HG03175 (cell line): ENCODE data around the gene CISD3.

Experiments used
- ATAC-seq: cut with Tn5 transposase; IDR thresholded peaks from one replicate; pipeline ENCODE4 v1.9.1; 2021; ENCODE audit warnings: mild to moderate bottlenecking, moderate library complexity; ENCODE audit not compliant: unreplicated experiment

Gene CISD3

GRCh38 chr17:38727736-38728135 is 2.4 kb upstream of the CISD3 start:
- ATAC-seq: no peak

GRCh38 chr17:38728290-38728831 is 1.8 kb upstream of the CISD3 start:
- ATAC-seq: no peak

- no peak for ATAC-seq
Observed at GRCh38 chr17:38729368-38729885, 714 bp upstream of the CISD3 start.

- no peak for ATAC-seq
Observed at GRCh38 chr17:38730526-38731379, 612 bp downstream of the CISD3 start.

GRCh38 chr17:38731526-38732294 is 1.6 kb downstream of the CISD3 start:
- ATAC-seq: no peak

- no peak for ATAC-seq
Observed at GRCh38 chr17:38732376-38733281, 2.5 kb downstream of the CISD3 start.

GRCh38 chr17:38733282-38733981 is 3.3 kb downstream of the CISD3 start:
- ATAC-seq: no peak

GRCh38 chr17:38733982-38734973 is 4.1 kb downstream of the CISD3 start:
- no peak for ATAC-seq

- no peak for ATAC-seq
Observed at GRCh38 chr17:38735161-38735997, 5.2 kb downstream of the CISD3 start.

GRCh38 chr17:38738007-38738662 is 8.0 kb downstream of the CISD3 start:
- ATAC-seq: no peak

- ATAC-seq: no peak
Observed at GRCh38 chr17:38738686-38739085, 8.5 kb downstream of the CISD3 start.

- no peak for ATAC-seq
Observed at GRCh38 chr17:38739305-38739704, 9.2 kb downstream of the CISD3 start.

GRCh38 chr17:38740044-38740443 is 9.9 kb downstream of the CISD3 start:
- ATAC-seq: no peak

- no peak for ATAC-seq
Observed at GRCh38 chr17:38740806-38741205, 10.7 kb downstream of the CISD3 start.

- ATAC-seq: no peak
Observed at GRCh38 chr17:38741461-38741860, 11.3 kb downstream of the CISD3 start.

GRCh38 chr17:38741921-38742410 is 11.8 kb downstream of the CISD3 start:
- no peak for ATAC-seq
